GM21576 (cell line): Measurements from ENCODE around the gene SLC22A17.

Experiments used
- ATAC-seq: cut with Tn5 transposase; IDR thresholded peaks from one replicate; pipeline ENCODE4 v1.9.1; 2021; ENCODE audit warnings: mild to moderate bottlenecking, moderate library complexity; ENCODE audit not compliant: unreplicated experiment

Gene SLC22A17

DNA sequence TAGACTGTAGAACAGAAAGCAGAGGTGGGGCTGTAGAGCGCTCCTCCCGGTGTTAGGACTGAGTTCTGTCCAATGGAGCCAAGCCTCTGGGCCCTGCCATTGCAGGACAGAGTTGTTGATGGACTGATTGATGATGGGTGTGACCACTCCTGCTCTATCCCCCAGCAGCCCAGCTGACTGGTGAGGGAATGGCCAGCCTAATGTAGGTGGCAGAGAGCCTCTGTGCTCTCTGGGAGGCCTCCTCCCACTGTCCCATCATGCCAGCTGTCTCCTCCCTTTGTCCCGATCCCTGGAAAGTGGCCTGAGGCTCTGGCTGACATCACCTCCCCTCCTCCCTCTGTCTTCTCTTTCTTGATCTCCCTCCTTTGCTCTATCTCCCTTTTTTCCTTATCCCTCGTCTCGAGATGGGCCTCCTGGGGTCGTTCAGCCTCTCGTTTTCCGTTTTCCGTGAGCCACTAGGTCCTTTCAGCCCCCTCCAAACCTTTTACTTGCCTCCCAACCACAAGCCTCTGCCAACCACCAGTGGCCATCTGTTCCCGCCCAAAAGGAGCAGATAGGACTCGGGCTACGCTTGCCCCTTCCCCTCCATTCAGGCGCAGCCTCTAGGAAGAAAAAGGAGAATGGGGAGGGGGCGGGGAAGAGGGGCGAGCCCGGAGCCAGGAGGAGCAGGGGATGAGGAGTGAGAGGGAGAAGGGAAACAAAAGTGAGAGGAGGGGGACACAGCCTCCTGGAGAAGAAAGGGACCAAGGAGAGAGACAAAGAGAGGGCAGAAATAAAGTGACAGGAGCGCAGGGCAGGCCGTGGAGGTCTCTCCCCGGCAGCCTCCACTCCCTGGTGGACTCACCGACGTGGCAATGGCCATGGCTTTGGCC is 11.7 kb upstream of the SLC22A17 start:
- ATAC-seq: no peak

- no peak for ATAC-seq
These were observed 9.5 kb upstream of the SLC22A17 start for GRCh38 chr14:23362200-23362599.

- ATAC-seq: no peak
These were observed 9.1 kb upstream of the SLC22A17 start for GRCh38 chr14:23361763-23362162.

GRCh38 chr14:23361320-23361719 is 8.6 kb upstream of the SLC22A17 start:
- no peak for ATAC-seq

- ATAC-seq: no peak
These were observed 7.8 kb upstream of the SLC22A17 start for GRCh38 chr14:23360496-23360895.

GRCh38 chr14:23359722-23360447 is 7.2 kb upstream of the SLC22A17 start:
- no peak for ATAC-seq

DNA sequence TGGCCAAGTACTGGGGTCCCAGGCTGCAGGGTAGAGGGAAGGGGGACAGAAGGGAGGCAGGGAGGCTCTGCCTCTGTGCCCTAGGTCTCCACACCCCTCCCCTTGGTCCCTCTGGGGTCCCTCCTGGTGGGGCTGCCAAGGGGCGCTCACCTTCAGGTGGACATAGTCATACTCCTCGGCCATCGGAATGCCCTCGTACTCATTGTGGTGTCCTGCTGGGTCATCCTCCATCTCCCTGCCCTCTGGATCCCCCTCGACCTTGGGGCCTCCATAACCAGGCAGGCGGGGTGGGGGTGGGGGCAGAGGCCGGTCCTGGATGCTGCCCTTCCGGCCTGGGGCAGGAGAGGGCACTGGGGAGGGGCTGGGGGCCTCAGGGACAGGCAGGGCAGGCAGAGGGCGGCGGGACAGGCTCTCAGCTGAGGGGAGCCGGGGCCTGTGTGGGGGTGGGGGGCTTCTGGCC is 6.5 kb upstream of the SLC22A17 start:
- no peak for ATAC-seq

GRCh38 chr14:23358553-23359166 is 6.0 kb upstream of the SLC22A17 start:
- ATAC-seq: no peak

GRCh38 chr14:23358042-23358441 is 5.4 kb upstream of the SLC22A17 start:
- no peak for ATAC-seq

- ATAC-seq: no peak
These were observed 4.6 kb upstream of the SLC22A17 start for GRCh38 chr14:23357261-23357660.

- ATAC-seq: no peak
These were observed 4.0 kb upstream of the SLC22A17 start for GRCh38 chr14:23356662-23357061.

DNA sequence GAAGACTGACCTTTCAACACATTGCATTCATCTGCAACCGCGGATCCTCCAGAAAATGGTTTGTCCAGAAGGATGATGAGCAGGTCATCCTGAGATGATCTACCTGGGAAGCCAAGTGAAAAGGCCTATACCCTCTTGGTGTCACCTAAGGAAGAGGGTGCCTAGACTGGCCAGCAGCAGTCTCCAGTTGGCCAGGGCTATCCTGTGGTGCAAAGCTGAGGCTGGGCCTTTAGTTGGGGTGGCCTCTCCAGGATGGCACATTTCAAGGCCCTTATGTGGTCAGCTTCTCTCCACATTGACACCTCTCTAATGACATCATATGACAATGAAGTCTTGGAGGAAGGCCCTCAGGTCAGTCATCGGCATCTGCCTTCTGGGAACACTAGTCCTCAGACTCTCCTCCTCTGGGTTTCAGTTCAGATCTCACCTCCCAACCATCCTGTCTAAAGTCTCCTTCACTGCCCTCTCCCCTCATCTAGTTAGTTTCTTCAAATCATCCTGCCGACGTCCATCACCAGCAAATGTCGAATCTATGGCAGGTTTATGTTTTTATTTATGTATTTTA is 3.3 kb upstream of the SLC22A17 start:
- no peak for ATAC-seq

GRCh38 chr14:23354990-23355389 is 2.3 kb upstream of the SLC22A17 start:
- no peak for ATAC-seq

DNA sequence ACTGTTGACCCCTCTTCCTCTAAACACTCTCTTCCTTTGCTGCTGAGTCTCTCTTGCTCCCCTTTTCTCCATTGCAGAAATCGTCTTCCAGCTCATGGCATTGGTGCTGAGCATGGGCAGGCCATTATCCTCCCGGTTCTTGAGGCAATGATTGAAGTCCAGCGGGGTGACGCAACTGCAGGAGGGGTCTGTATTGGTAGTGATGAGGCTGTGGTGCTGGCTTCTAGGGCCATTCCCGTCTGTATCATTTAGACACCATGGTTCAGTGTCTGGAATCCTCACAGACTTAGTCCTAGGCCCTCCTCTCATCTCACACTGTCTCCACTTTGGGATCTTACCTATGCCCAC is 720 bp upstream of the SLC22A17 start:
- no peak for ATAC-seq

DNA sequence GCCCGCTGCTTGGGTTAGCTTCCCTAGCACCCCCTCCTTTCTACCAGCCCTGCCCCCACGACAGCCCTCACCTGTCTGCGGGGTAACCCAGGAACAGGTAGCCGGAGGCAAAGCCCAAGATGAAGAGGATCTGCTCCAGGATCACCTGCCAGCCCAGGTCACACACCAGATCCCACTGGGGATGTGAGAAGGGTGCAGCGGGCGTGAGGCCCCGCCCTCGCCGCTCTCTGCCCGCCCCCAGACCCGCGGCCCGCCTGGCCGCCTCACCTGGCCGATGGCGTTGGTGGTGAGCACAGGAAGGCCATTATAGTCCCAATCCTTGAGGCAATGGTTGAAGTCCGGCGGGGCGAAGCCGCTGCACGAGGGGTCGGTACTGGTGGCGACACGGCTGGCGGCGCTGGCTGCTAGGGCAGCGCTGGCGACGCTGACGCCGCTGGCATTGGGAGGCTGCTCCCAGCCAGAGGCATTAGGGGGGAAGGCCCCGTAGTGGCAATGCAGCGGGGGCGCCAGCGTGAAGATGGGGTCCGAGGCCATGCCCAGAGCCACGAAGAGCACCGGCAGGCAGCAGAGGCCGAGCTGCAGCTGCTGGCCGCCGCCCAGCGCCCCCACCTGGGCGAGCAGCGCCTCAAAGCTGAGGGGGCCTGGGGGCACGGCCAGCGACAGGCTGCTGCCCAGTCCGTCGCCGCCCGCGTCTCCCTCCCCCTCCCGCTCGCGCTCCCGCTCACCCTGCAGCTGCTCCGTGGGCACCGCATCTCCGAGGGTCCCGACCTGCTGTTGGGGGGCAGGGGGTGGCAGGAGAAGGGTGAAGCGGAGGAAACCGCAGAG is 794 bp downstream of the SLC22A17 start:
- no peak for ATAC-seq

DNA sequence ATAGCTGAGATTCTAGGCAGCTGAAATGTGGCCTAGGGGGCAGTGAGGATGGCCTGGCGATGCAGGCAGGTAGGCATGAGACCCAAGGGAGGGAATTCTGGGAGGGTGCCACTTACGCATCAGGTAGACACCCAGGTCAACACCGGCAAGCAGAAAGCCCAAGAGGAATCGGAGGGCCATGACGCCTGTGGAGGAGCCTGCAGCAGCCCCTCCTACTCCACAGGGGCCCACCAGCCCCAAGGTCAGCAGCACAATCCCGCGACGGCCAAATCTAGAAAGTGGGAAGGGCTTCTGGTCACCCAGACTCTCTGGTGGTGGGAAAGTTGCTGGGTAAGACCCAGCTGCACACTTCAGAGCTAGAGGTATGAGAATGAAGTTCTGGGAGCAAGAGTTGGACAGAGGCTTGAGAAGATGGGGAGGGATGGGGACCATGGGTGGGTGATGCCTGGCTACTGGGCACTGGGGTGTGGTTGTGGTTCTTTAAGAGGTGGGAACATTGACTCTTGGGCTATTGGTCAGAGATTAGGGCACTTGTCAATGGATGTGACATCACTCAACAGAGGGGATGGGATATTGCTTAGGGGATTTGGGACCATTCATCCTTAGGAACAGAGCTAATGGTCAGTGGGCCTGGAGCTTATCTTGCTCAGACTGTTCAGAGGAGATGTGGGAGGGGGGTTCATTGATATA is 3.4 kb downstream of the SLC22A17 start:
- no peak for ATAC-seq

DNA sequence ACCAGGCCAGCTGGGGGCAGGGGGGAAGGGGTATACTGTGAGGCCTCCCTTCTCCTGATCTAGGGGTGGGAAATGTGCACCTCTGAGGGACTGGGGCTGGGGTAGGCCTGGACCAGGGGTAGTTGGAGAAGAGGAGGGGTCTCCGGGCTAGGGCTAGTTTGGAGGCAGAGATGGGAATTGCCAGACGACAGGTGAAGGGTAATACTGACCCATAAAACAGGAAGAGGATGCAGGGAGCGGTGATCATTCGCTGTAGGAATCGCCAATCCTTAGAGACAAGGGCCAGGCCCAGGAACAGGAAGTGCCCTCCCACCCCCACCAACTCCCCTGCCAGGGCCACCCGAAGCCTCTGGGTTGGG is 4.4 kb downstream of the SLC22A17 start:
- ATAC-seq: no peak

DNA sequence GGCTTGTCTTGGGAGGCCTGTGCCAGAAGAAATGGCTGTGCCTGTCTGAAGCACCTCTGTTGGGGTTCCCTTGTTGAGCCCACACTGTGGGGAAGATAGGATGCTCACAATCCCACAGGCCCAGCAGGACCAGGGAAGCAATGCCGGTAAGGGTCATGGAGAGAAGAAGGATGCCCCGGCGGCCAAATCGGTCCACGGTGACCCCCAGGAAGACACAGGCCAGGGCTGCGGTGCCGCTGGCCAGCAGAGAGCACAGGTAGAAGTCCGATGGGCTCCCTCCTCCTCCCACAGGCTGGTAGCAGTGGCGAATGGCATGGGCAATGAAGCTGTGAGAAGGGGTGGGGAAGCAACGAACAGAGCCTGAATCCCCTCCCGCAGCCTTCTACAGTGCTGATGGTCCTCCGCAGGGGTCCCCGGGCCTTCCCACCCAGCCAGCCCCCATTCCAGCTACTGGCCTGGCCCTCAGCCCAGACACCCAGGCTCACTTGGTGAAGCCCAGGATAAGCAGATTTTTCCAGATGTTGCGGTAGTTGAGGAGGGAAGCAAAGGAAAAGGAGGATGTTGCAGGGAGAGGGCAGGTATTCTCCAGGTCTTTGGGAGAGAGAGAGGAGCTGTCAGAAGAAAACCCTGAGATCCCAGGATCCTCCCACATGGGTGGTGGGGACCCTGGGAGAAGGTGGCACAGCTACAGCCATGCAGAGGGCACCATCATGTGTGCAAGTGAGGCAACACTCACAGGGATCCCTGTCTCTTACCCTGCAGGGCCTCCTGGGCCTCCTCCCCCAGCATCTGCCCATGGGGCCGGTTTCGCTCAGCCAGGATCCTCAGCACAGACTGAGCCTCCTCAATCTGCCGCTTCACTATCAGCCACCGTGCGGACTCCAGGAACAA is 5.0 kb downstream of the SLC22A17 start:
- ATAC-seq: no peak
